Breast epithelium (tissue), 4 donors: ENCODE measurements around the gene NUCB1. TPM values are rescaled to one million over a fixed set of nuclear protein-coding genes. Genes with fewer than 3 reads are reported as not detected.

Experiments
- DNase-seq, 2 donors: peaks; one replicate each; pipeline ENCODE4 v3.0.0-alpha.2; 2019; ENCODE audit warnings: low spot score in 2 of 2
- H3K27ac ChIP-seq, 2 donors: fragments of 200-600 bp; sonication (generic) in 1 of 2; one replicate each; pipeline ENCODE4 v1.5.1; 2016 to 2019; ENCODE audit warnings: mild to moderate bottlenecking in 1 of 2
- H3K27me3 ChIP-seq, 2 donors: fragments of 200-600 bp; sonication (generic) in 1 of 2; one replicate each; pipeline versions ENCODE4 v1.5.1 to v1.6.0; 2017 to 2019; ENCODE audit warnings: control low read depth in 1 of 2, mild to moderate bottlenecking in 1 of 2
- H3K36me3 ChIP-seq: fragments of 200-600 bp; one replicate; pipeline ENCODE4 v1.5.1; 2019
- H3K4me1 ChIP-seq, 2 donors: fragments of 200-600 bp; sonication (generic); one replicate each; pipeline ENCODE4 v1.5.1; 2016 to 2019; ENCODE audit warnings: control low read depth in 1 of 2
- H3K4me3 ChIP-seq, 3 donors: fragments of 200-600 bp; sonication (generic); 1 replicate in 2 of 3; 2 replicates in 1 of 3; pipeline ENCODE4 v1.5.1; 2016 to 2019; ENCODE audit warnings: mild to moderate bottlenecking in 3 of 3, moderate library complexity in 2 of 3
- H3K9me3 ChIP-seq, 2 donors: fragments of 200-600 bp; sonication (generic) in 1 of 2; one replicate each; pipeline ENCODE4 v1.5.1; 2016 to 2019; ENCODE audit warnings: control low read depth in 1 of 2
- POLR2A ChIP-seq: fragments of 450-650 bp; IDR thresholded peaks from one replicate; pipeline ENCODE4 v1.6.1; 2016; ENCODE audit warnings: antibody characterized with exemption, mild to moderate bottlenecking, moderate library complexity
- POLR2AphosphoS5 ChIP-seq, 3 donors: sonication (generic); formaldehyde crosslinking; IDR thresholded peaks; one replicate each; pipeline ENCODE4 v1.6.1; 2017; ENCODE audit warnings: antibody characterized with exemption in 3 of 3
- intact Hi-C: fragments of 100-400 bp; cut with DNase I; formaldehyde crosslinking; loops from one replicate; pipeline ENCODE4 v1.15.1; 2023; ENCODE audit warnings: low total_unique reads
- total RNA-seq, 3 donors: library from RNA; depleted of rRNA; stranded (reverse); fragments of >200 nt; gene quantifications; one replicate each; pipeline ENCODE4 v1.1.0, GENCODE V29; 2016
- TF ChIP-seq, protein P1 (sequence below), 3 donors: fragments of 450-650 bp; IDR thresholded peaks; one replicate each; pipeline ENCODE4 v1.5.1; 2016 to 2017; ENCODE audit warnings: antibody characterized with exemption in 3 of 3, mild to moderate bottlenecking in 3 of 3, moderate library complexity in 3 of 3

Gene NUCB1
- total RNA-seq, 3 donors from 2014 or later: 131 to 333 (median 223) TPM

DNA sequence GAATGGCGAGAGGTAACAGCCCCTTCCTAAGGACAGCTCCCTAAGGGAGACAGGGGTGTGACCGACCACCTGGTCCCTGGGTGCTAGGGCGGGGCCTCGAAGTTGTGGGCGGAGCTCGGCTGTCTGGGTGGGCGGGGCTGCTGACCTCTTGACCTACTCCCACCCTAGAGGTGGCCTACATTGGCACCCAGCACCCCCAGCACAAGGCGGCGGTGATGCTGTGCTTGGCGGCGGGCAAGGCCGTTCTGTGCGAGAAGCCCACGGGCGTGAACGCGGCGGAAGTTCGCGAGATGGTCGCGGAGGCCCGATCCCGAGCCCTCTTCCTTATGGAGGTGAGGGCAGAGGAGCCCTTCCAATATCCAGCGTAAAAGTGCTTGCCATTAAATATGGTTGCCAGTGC lies 35.8 kb downstream of the NUCB1 start:
- Histone ChIP-seq H3K36me3 (no peaks in the 10 kb centered on the region), H3K4me3 (no peak overlapping the region), H3K27me3 (no peaks in the 10 kb centered on the region), H3K9me3 (peaks cover 3 to 5% of the 10 kb centered on the region in 2 donors), H3K27ac (no peak overlapping the region), H3K4me1 (no peaks in the 10 kb centered on the region)
- intact Hi-C loops: no loop called here
- DNase-seq: no peak
- TF ChIP-seq POLR2AphosphoS5 (IDR thresholded peaks at IDR 0.05) (no peak), POLR2A (no peak)
- TF ChIP-seq, protein P1, sequence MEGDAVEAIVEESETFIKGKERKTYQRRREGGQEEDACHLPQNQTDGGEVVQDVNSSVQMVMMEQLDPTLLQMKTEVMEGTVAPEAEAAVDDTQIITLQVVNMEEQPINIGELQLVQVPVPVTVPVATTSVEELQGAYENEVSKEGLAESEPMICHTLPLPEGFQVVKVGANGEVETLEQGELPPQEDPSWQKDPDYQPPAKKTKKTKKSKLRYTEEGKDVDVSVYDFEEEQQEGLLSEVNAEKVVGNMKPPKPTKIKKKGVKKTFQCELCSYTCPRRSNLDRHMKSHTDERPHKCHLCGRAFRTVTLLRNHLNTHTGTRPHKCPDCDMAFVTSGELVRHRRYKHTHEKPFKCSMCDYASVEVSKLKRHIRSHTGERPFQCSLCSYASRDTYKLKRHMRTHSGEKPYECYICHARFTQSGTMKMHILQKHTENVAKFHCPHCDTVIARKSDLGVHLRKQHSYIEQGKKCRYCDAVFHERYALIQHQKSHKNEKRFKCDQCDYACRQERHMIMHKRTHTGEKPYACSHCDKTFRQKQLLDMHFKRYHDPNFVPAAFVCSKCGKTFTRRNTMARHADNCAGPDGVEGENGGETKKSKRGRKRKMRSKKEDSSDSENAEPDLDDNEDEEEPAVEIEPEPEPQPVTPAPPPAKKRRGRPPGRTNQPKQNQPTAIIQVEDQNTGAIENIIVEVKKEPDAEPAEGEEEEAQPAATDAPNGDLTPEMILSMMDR (IDR thresholded peaks at IDR 0.05): no peak

DNA sequence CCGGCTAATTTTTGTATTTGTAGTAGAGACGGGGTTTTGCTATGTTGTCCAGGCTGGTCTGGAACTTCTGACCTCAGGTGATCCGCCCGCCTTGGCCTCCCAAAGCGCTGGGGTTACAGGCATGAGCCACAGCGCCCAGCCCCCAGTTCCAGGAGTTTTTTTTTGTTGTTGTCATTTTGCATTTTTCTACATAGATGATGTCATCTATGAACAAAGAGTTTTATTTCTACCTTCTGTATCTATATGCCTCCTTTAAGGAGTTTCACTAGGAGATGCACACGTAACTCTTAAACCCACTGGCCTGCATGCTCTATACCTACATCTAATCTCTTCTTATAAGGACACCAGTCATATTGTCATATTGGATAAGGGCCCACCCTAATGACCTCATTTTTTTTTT lies 38.1 kb downstream of the NUCB1 start:
- H3K9me3 ChIP-seq: peaks cover 6 to 7% of the 10 kb centered on the region in 2 donors
- TF ChIP-seq, protein P1 (IDR thresholded peaks at IDR 0.05): no peak
- H3K4me1 ChIP-seq: no peaks in the 10 kb centered on the region
- H3K4me3 ChIP-seq: no peak overlapping the region
- no peaks in the 10 kb centered on the region for H3K27me3 ChIP-seq
- intact Hi-C loops: no loop called here
- H3K36me3 ChIP-seq: no peaks in the 10 kb centered on the region
- no peak overlapping the region for H3K27ac ChIP-seq
- DNase-seq: no peak

DNA sequence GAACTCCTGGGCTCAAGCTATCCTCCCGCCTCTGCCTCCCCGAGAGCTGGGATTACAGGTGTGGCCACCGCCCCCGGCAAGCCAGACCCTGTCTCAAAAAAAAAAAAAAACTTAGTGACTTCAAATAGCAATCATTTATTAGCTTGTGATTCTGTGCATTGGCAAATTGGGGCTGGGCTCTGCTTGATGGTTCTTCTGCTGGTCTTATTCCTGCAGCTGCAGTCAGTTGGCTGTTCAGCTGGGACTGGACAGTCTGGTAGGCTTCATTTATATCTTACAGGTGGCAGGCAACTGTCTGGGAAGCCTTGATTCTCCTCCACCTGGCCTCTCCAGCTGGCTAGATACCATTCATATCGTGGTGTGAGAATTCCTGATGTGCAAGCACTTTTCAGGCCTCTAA lies 40.8 kb downstream of the NUCB1 start:
- intact Hi-C loops: no loop called here

DNA sequence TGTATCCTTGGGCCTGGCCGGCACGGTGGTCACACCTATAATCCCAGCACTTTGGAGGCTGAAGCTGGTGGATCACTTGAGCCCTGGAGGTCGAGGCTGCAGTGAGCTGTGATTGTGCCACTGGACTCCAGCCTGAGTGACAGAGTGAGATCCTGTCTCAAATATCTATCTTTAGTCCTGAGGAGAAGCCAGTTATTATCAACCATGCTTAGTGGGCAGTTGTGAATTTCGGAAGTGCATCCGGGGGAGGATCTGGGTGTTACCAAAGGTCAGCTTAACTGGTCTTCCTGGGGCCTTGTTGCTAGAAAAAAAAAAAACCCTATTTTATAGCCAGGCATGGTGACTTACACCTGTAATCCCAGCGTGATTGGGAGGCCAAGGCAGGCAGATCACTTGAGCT lies 43.0 kb downstream of the NUCB1 start:
- Histone ChIP-seq H3K4me1 (no peaks in the 10 kb centered on the region), H3K9me3 (peaks cover 6 to 10% of the 10 kb centered on the region in 2 donors), H3K4me3 (no peak overlapping the region), H3K36me3 (no peaks in the 10 kb centered on the region), H3K27ac (no peak overlapping the region), H3K27me3 (no peaks in the 10 kb centered on the region)
- intact Hi-C loops: no loop called here
- no peak for TF ChIP-seq POLR2A
- TF ChIP-seq, protein P1 (IDR thresholded peaks at IDR 0.05): no peak
- no peak for TF ChIP-seq POLR2AphosphoS5 (IDR thresholded peaks at IDR 0.05)
- DNase-seq: no peak

More for the DNA sequence above, 40.8 kb downstream of the NUCB1 start:
- no peak overlapping the region for H3K4me3 ChIP-seq
- H3K27me3 ChIP-seq: no peaks in the 10 kb centered on the region
- H3K27ac ChIP-seq: no peak overlapping the region
- H3K36me3 ChIP-seq: no peaks in the 10 kb centered on the region
- TF ChIP-seq POLR2AphosphoS5 (IDR thresholded peaks at IDR 0.05) (no peak), POLR2A (no peak)
- TF ChIP-seq, protein P1 (IDR thresholded peaks at IDR 0.05): no peak
- DNase-seq: no peak
- H3K4me1 ChIP-seq: no peaks in the 10 kb centered on the region
- H3K9me3 ChIP-seq: peaks cover 6 to 7% of the 10 kb centered on the region in 2 donors

DNA sequence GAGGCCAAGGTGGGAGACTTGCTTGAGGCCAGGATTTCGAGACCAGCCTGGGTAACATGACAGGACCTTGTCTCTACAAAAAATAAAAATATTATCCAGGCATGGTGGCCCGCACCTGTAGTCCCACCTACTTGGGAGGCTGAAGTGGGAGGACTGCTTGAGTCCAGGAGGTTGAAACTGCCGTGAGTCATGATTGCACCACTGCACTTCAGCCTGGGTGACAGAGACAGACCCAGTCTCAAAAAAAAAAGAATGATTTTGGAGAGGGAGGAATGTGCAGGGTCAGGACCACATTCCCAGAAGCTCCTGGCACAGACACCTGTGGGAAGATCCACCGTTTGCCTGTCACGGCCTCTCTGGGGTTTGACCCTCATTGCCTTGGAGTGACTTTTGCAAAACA lies 45.3 kb downstream of the NUCB1 start:
- intact Hi-C loops: no loop called here
- Histone ChIP-seq H3K4me1 (no peaks in the 10 kb centered on the region), H3K9me3 (peaks cover 6 to 10% of the 10 kb centered on the region in 2 donors), H3K36me3 (no peaks in the 10 kb centered on the region), H3K27me3 (no peaks in the 10 kb centered on the region), H3K27ac (no peak overlapping the region), H3K4me3 (no peak overlapping the region)
- DNase-seq: no peak
- TF ChIP-seq, protein P1 (IDR thresholded peaks at IDR 0.05): no peak
- TF ChIP-seq POLR2AphosphoS5 (IDR thresholded peaks at IDR 0.05): no peak
